CD4-positive, alpha-beta T cell treated with Interleukin-1 beta for 1 hour (primary cell): ENCODE results near the gene LMBR1L.
"Not testable (repeated sequence)": the region's sequence is repeated elsewhere in the genome, so short reads cannot be mapped to it uniquely, and the experiment has no call there.

Experiments used
- DNase-seq, 2 donors: peaks; one replicate each; pipeline ENCODE4 v3.0.0-alpha.2; 2020 to 2022

LMBR1L gene, protein sequence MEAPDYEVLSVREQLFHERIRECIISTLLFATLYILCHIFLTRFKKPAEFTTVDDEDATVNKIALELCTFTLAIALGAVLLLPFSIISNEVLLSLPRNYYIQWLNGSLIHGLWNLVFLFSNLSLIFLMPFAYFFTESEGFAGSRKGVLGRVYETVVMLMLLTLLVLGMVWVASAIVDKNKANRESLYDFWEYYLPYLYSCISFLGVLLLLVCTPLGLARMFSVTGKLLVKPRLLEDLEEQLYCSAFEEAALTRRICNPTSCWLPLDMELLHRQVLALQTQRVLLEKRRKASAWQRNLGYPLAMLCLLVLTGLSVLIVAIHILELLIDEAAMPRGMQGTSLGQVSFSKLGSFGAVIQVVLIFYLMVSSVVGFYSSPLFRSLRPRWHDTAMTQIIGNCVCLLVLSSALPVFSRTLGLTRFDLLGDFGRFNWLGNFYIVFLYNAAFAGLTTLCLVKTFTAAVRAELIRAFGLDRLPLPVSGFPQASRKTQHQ

DNA sequence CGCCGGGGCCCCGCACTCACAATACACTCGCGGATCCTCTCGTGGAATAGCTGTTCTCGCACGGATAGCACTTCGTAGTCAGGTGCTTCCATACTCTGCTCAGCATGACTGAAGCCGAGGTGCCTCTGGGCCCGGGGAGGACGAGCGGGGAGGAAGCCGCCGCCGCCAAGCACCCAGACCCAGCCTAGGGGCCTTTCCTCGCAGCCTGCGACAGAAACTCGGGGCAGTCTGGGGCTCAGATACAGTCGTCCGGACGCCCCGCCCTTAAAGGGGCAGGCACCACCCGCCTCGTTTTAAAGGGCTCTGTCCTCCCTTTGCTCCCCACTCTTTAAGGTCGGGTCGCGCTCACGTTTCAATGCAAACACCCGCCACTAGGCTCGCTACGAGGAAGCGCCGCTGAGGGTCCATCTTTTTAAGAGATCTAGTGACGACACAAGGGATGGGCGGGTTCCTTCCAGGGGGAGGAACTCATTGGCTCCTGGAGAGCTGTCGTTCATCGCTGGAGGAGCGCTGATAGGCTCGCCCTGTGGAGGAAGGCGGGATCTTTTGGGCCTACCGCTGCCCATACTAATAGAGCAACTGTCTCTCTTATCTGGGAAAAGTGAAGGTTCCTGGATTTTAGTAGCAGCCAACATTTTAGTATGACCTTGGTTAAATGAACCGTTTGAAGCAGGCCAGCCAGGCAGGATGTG, at the start of gene LMBR1L:
LMBR1L (minus strand) TSS at position 384 of the 692 bp plus-strand sequence; CDS start at position 92, 292 bp downstream.
- peak; percentile 98 for DNase-seq

DNA sequence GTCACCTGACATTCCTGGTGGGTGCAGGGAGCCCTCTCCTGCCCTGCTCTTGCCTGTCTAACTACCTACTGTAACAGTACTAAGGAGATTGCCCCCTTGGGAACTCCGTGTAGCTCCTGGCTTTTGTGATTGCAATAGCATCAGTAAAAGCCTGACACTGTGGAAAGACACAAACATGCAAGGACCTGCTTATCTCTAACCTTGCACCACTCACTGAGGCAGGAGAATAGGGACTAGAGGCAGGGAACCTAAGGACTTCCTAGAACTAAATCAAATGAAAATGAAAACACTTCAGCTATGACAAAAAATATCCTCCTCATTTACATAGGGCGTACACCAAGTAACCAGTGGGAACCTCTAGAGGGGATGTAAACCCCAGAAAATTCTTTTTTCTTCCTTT, 49.8 kb upstream of the LMBR1L start:
- no peak for DNase-seq

DNA sequence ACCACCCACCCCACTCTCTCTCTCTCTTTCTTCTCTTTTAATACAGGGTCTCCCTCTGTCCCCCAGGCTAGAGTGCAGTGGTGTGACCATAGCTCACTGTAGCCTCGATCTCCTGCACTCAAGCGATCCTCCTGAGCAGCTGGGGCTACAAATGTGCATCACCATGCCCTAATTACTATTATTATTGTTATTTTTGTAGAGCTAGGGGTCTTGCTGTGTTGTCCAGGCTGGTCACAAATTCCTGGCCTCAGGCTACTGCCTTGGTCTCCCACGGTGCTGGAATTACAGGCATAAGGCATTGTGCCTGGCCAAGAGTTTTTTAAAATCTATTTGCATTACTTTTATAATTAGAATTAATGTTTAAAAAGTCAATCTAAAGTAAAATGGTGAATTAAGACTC, 43.6 kb upstream of the LMBR1L start:
- DNase-seq: no peak

DNA sequence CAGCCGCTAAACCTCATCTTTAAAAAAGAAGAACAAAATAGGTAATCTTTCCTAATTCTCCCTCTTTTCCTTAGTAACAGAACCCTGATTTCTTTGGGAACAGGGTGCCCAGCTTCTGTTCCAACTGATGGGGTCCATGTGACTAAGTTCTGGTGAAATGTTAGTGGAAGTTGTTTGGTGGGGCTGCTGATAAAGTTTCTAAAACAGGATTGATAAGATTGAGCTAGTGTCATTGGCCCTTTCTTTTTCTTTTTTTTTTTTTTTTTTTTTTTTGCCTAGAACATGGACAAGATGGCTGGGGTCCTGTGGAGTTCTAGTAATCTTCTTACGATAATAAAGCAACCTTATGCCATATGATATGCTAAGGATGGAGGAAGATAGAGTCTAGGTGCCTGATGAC, 36.7 kb upstream of the LMBR1L start:
- no peak for DNase-seq

DNA sequence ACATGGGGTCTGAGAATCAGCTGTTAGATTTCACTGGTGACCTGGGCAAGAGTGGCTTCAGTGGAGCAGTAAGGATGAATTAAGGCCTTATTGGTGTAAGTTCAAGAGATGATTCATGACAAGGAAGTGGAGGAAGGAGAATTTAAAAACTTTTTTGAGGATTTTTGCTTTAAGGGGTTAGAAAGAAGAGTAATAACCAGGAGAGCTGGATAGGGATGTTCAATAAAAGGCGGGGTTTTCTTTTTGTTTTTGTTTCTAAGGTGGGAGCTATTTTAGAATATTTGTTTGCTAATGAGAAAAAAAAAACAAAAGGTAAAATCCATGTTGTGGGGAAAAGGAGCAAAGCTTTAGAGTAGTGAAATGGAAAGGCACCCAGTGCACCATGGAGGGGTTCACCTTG, 35.8 kb upstream of the LMBR1L start:
- no peak for DNase-seq

DNA sequence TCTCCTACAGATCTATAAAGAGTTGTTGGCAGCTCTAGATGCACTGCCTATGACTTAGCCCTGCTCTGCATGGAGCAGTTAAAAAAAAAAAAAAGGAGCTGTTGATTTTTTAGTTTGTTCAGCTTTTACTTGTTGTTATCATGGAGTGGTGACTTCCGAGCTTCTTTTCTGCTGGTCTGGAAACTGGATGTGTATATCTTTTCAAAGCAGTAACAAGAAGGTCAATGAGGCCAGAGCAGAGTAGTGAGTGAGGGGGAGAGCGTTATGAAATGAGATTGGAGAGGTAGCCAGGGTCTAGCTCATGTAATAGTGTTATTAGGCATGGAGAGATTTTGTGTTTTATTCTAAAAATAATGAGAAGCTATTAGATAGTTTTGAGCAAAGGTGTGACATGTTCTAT, 33.7 kb upstream of the LMBR1L start:
- no peak for DNase-seq

DNA sequence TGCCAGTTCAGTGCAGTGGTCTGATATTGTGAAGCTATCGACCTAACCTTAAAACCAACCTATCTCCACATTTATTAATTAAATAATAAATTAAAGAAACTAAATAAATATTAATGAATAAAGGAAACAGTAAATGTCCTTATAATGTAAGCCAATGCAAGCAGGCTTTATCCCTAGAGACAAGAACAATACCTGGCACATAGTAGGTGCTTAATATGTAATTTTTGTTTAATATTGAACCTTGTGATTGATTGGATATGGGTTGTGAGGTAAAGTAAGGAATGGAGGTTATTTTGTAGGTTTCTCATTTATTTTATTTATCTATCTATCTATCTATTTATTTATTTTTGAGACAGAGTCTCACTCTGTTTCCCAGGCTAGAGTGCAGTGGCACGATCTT, 28.4 kb upstream of the LMBR1L start:
- no peak for DNase-seq

DNA sequence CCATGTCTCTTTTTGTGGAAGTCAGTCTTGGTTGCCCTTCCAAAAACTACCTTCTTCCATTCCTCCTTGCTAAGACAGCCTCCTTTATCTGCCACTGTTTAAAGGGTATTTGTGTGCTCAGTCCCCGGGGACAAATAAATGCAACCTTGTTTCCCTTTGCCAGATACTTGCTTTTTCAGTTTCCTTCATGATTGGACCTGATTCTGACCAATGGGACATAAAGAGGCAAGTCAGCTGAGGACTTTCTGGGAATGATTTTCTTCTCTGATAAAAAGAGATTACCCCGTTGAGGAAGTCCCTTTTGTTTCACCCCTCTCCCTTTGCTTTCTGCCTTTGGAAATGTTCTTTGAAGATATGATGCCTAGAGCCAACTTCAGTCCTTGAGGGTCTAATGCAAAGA, 27.9 kb upstream of the LMBR1L start:
- no peak for DNase-seq

DNA sequence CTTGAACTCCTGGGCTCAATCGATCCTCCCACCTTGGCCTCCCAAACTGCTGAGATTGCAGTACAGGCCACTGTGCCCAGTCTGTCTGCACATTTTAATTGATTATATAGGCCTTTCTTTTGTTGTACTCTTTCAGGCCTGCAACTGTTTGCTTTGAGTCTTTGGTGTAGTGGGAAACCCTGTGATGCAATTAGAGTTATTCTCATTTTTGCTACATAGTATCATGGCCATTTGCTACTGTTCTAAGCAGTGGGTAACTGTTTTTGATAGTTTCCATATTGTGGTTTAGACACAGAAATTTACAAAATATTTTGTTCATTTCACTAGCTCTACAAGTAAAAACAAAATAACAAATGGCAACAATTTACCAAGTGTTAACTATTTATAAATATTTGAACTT, 26.8 kb upstream of the LMBR1L start:
- DNase-seq: no peak

DNA sequence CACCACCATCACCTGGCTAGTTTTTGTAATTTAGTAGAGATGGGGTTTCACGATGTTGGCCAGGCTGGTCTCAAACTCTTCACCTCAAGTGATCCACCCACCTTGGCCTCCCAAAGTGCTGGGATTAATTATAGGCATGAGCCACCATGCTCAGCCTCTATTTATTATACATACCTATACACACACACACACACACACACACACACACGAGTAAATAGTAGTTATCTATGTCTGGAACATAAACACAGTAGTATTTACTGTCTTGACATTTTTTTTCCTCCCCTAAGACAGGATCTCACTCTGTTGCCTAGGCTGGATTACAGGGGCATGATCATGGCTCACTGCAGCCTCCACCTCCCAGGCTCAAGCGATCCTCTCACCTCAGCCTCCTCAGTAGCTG, 26.4 kb upstream of the LMBR1L start:
- not testable (repeated sequence) for DNase-seq

DNA sequence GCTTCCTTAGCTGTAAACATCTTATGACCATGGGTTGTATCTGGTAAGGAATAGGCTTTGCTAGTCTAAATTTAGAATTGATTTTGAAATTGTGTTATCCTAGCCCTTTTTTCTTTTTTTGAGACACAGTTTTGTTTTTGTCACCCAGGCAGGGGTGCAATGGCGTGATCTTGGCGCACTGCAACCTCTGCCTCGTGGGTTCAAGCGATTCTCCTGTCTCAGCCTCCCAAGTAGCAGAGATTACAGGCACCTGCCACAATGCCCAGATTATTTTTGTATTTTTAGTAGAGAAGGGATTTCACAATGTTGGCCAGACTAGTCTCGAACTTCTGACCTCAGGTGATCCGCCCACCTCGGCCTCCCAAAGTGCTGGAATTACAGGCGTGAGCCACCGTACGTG, 22.9 kb upstream of the LMBR1L start:
- no peak for DNase-seq

DNA sequence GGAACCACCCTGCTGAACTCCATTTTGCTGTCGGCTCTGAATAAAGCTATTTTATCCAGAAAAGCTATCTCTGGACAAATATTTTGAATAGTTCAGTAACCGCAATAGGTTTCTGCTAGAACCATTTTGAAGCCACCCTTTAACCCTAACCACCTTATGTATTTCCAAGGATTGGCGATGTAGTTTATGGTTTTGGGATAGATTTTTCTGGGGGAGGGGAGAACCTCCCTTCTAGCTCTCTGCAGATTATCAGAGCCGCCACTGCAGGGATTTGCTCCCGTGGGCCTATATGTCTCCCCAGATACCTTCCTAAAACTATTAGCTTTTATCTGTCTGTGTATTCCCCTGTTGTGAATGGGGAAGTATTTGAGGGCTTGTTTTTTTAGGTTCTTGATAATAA, 22.4 kb upstream of the LMBR1L start:
- no peak for DNase-seq

DNA sequence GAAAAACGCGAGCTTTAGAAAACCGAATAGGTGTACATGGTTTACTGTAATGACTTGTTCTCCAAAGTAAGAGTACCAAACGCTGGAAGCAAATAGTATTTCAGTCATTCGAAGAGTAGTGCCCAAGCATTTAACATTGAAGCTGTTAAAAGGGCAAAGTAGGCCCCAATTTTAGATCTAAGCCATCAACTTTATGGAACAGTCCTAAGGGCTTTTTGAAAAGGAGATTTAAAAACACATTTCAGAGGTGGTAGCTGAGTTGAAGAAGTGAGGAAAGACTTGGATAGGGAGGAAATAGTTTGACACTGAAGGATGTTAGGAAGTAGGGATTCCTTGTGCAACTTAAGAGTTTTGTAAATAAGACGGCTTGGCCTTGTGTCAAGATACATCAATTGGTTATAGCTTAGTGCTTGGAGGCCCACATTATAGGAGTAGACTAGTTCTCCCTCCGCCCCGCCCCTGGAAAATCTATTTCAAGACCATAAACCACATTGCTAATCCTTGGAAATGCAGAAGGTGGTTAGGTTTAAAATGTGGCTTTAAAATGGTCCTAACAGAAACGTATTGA, 21.3 kb upstream of the LMBR1L start:
- no peak for DNase-seq

DNA sequence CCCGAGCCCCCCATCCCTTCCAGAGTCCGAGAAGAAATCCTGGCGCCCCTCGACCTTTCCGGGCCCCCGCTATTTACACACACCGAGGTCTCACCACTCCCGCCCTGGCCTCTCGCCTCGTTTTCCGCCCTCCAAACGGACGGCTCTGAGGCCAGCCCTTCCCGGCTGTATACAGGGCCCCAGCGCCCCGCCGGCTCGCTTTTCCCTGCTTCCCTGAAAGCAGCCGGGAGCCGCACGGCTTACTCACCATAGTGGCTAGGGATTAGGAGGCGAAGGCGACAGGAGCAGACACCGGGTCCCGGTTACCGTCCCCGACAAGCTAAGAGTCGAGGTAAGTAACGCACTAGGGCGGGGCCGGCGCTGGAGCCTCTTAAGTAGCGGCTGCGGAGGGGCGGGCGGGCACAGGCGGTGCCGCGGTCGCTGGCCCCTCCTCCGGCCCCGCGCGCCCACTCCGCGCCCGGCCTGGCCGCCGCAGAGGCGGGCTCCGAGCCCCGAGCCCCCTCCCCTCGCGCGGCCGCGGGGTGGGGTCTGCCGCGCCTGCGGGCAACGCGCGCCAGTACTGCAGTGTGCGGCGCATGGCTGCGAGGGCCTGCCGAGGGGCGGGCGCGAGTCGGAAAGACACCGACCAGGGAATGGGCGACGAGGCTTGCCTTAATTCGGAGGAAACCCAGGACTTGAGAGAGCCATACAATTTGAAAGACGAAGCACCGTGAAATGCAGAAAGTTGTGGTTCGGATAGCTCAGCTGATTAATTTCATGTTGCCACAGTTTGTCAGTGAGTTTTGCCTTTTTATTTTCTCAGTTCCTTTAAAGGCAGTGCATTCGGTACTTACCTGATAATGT, 20.6 kb upstream of the LMBR1L start, which contains the start of gene TUBA1B:
TUBA1B (minus strand) TSS at position 345 of the 843 bp plus-strand sequence; CDS start at position 250, 95 bp downstream.
- peak; percentile 91 to 93 for DNase-seq

DNA sequence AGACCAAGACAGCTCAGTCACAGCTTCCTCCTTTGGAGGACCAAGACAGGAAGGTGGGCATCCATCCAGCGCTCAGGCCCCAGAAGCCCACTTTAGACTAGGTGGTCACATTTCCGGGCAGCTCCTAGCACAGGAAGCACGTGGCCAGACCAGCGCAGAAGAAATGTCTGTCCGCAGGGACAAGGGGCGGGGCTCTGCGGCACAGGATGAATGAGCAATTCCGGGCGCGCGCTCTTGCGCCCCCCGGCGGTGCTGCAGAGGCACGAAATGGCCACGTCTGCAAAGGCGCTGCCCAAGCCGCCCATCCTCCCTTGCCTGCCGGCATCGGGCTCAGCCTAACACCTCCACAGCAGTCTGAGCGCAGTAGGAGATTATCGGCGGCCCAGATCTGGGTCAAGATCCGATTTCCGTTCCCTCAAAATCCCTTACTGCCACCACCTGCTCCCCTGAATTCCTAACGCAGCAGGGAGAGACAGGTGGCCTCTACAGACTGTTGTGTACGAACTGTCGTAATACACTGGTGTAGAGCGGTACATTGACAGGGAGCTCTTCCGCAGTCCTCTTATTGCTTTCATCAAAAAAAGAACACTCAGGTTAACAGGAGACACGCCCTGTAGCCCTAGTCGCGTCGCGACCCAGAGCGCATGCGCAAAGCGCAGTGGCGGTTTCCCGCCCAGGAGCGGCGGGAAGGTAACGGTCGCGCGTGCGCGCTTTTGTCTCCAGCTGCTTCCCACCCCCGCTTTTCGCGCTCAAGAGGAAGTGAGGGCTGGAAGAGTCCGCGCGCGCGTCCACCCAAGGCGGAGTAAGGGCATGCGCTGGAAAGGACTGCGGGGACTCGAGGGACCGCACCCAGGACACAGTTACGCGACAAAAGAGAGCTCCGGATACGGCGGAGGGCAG, 19.8 kb upstream of the LMBR1L start:
- DNase-seq: peak; percentile 95 to 96

DNA sequence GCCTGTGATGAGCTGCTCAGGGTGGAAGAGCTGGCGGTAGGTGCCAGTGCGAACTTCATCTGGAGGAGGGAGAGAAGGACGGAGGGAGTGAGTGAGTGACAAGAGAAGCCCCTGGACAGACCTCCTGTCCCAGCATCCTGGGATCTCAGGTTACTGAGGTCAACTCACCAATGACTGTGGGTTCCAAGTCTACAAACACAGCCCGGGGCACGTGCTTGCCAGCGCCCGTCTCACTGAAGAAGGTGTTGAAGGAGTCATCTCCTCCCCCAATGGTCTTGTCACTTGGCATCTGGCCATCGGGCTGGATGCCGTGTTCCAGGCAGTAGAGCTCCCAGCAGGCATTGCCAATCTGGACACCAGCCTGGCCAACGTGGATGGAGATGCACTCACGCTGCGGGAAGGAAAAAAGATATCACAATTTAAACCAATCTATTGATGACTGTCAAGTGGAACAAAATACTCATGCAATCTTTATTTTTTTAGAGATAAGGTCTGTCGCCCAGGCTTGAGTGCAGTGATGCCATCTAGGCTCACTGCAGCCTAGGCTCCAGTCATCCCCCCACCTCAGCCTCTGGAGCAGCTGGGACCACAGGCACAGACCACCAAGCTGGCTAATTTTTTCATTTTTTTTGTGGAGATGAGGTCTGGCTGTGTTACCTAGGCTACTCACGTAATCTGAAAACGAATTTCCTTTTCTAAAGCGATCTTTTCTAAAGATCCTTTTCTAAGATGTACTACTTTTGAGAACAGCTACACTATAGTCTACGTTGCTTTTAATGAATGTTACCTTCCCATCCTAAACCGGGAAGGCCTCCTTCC, 18.9 kb upstream of the LMBR1L start:
- no peak for DNase-seq

DNA sequence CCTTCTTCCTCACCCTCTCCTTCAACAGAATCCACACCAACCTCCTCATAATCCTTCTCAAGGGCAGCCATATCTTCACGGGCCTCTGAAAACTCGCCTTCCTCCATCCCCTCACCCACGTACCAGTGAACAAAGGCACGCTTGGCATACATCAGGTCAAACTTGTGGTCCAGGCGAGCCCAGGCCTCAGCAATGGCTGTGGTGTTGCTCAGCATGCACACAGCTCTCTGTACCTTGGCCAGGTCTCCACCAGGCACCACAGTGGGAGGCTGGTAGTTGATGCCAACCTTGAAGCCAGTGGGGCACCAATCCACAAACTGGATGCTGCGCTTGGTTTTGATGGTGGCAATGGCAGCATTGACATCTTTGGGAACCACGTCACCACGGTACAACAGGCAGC, 17.3 kb upstream of the LMBR1L start:
- not testable (repeated sequence) for DNase-seq

DNA sequence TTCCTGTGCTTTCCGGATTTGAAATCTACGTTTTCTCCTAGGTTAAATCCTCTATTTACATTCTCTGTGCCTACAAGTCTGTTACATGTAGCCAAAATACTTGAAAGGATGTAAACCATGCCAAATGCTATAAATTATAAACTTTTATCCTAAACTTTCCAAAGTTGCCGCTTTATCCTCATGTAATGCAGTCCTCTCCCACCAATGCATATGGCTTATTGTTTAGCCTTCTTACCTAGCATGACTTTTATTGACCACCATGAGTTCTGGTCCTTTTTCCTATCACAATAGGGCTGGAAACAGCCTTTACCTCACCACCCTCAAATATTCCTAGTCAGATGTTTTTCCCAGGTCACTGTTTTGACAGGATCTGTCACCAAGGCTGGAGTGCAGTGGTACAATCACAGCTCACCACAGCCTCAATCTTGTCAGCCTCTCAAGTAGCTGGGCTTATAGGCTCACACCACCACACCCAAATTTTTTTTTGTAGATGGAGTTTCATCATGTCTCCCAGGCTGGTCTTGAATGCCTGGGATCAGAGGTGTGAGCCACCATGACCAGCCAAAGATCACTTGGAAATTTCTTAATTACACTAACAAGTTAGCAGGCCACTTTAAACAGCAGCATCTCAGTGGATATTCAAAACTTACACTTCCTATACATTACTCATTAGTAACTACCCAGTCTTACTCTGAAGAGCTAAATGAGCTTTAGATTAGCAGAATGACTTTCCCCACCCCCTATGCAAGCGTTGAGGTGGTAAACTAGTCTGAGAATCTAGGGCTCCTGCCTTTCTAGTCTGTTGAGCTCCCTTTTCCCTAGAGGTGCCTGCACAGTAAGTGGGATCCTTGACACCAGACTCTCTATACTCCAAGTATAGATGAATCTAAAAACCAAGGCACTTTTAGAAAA, 16.5 kb upstream of the LMBR1L start:
- no peak for DNase-seq

DNA sequence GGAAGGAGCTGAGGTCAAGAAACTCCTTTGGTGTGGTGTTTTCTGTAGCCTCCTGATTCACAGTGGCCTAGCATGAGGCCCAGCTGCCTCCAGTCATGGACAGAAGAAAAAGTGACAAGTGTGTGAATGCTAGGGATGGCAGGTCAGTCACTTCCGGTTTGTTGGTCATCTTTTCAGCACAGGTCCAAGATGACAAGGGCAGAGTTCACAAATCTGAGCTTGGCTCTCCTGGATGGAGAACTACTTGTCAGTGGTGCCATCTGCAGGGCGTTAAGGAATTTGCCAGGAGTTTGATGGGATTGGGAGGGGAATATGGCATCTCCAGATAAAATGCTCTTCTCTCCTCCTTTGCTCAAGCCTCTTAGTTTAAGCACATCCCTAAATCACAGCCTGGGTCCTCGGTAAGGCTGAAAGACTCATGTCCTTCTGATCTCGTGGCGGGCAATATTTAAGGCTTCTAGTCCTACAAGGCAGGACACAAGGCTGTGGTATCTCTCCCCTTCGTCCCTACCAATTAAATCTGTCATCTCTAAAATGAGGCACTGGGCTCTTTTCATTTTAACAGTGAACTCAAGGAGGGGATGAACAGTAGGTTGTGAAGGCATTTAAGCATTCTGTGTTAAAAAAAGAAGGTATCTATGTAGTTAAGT, 10.5 kb upstream of the LMBR1L start:
- DNase-seq: no peak
